GM23338 (cell line): Measurements from ENCODE around the gene ELOB. TPM values are rescaled to one million over a fixed set of nuclear protein-coding genes. Genes with fewer than 3 reads are reported as not detected.

ENCODE experiments used
- ATAC-seq: fragments of 200-7000 bp; cut with Tn5 transposase; 3 replicates; pipeline ENCODE4 v1.9.1; 2020
- DNase-seq: peaks from one replicate; pipeline ENCODE4 v3.0.0-alpha.2; 2015; ENCODE audit warnings: low spot score
- H2AFZ ChIP-seq: fragments of 200-600 bp; sonication (generic); 2 replicates; pipeline ENCODE4 v1.8.0; 2016; ENCODE audit warnings: antibody characterized with exemption, mild to moderate bottlenecking, moderate library complexity
- H3F3A ChIP-seq: fragments of 200-600 bp; sonication (generic); replicated peaks from 2 replicates; pipeline ENCODE4 v1.8.0; 2017; ENCODE audit warnings: antibody characterized with exemption, mixed run types, low read depth
- H3K27ac ChIP-seq: fragments of 200-600 bp; sonication (generic); 2 replicates; pipeline ENCODE4 v1.6.1; 2016; ENCODE audit warnings: low read depth
- H3K27me3 ChIP-seq: fragments of 200-600 bp; sonication (generic); 2 replicates; pipeline ENCODE4 v1.8.0; 2016; ENCODE audit warnings: mild to moderate bottlenecking, mixed run types, moderate library complexity; ENCODE audit not compliant: insufficient read depth
- H3K36me3 ChIP-seq: fragments of 200-600 bp; sonication (generic); 2 replicates; pipeline ENCODE4 v1.8.0; 2016; ENCODE audit warnings: mild to moderate bottlenecking; ENCODE audit not compliant: insufficient read depth
- H3K4me1 ChIP-seq: fragments of 200-600 bp; sonication (generic); 2 replicates; pipeline ENCODE4 v1.8.0; 2016; ENCODE audit warnings: mild to moderate bottlenecking, moderate library complexity; ENCODE audit not compliant: insufficient read depth
- H3K4me2 ChIP-seq: fragments of 200-600 bp; sonication (generic); 2 replicates; pipeline ENCODE4 v1.7.1; 2017; ENCODE audit warnings: mixed run types
- H3K4me3 ChIP-seq: fragments of 200-600 bp; sonication (generic); 2 replicates; pipeline ENCODE4 v1.6.1; 2016; ENCODE audit warnings: mixed run types
- H3K79me2 ChIP-seq: fragments of 200-600 bp; sonication (generic); replicated peaks from 2 replicates; pipeline ENCODE4 v1.8.0; 2017; ENCODE audit warnings: mild to moderate bottlenecking; ENCODE audit not compliant: insufficient read depth
- H3K9me2 ChIP-seq: fragments of 200-600 bp; sonication (generic); 2 replicates; pipeline ENCODE4 v1.8.0; 2017; ENCODE audit not compliant: insufficient read depth
- H4K20me1 ChIP-seq: fragments of 200-600 bp; sonication (generic); replicated peaks from 2 replicates; pipeline ENCODE4 v1.8.0; 2017; ENCODE audit warnings: mild to moderate bottlenecking; ENCODE audit not compliant: insufficient read depth
- H3K27ac Mint-ChIP-seq: 2 replicates; pipeline ENCODE4 v1.8.0; 2020; ENCODE audit warnings: inconsistent platforms, mild to moderate bottlenecking, moderate library complexity, mixed read lengths
- H3K27me3 Mint-ChIP-seq: 3 replicates; pipeline ENCODE4 v1.8.0; 2022; ENCODE audit warnings: low read depth, mild to moderate bottlenecking, moderate library complexity, mixed read lengths, inconsistent platforms; ENCODE audit not compliant: insufficient read depth, poor library complexity
- H3K36me3 Mint-ChIP-seq: 3 replicates; pipeline ENCODE4 v1.8.0; 2021; ENCODE audit warnings: low read depth, mild to moderate bottlenecking, inconsistent platforms, moderate library complexity, mixed read lengths
- H3K4me1 Mint-ChIP-seq: 3 replicates; pipeline ENCODE4 v1.8.0; 2020; ENCODE audit warnings: mild to moderate bottlenecking, inconsistent platforms, mixed read lengths
- H3K4me3 Mint-ChIP-seq: 3 replicates; pipeline ENCODE4 v1.8.0; 2021; ENCODE audit warnings: moderate library complexity, mild to moderate bottlenecking, inconsistent platforms, mixed read lengths
- H3K9me3 Mint-ChIP-seq: 3 replicates; pipeline ENCODE4 v1.8.0; 2020; ENCODE audit warnings: moderate library complexity, mild to moderate bottlenecking, inconsistent platforms, mixed read lengths
- CREB1 ChIP-seq: fragments of 250-450 bp; sonication (Bioruptor Pico); IDR thresholded peaks from 2 replicates; pipeline ENCODE4 v1.5.0; 2020; ENCODE audit warnings: low read depth, mild to moderate bottlenecking, moderate library complexity
- CTCF ChIP-seq, 2 experiments: fragments of 200-600 bp in 1 of 2; sonication (generic) in 1 of 2; conservative IDR thresholded peaks; 2 replicates each; pipeline versions ENCODE4 v1.5.1 to v1.6.1; 2016 to 2017; ENCODE audit warnings: antibody characterized with exemption in 2 of 2, low read depth in 2 of 2, mild to moderate bottlenecking in 2 of 2, moderate library complexity in 1 of 2
- ETS1 ChIP-seq: IDR thresholded peaks from 2 replicates; pipeline ENCODE4 v1.6.1; 2016; ENCODE audit warnings: antibody characterized with exemption
- EZH2 ChIP-seq: fragments of 200-600 bp; sonication (generic); IDR thresholded peaks from one replicate; pipeline ENCODE4 v1.8.0; 2017; ENCODE audit warnings: antibody characterized with exemption, mild to moderate bottlenecking, low read depth; ENCODE audit not compliant: unreplicated experiment
- EZH2phosphoT487 ChIP-seq: fragments of 200-600 bp; sonication (generic); IDR thresholded peaks from one replicate; pipeline ENCODE4 v1.8.1; 2018; ENCODE audit warnings: antibody characterized with exemption; ENCODE audit not compliant: unreplicated experiment
- JUNB ChIP-seq: IDR thresholded peaks from one replicate; pipeline ENCODE4 v1.6.1; 2016; ENCODE audit warnings: antibody characterized with exemption; ENCODE audit not compliant: unreplicated experiment
- NANOG ChIP-seq: IDR thresholded peaks from 2 replicates; pipeline ENCODE4 v1.6.1; 2016; ENCODE audit warnings: antibody characterized with exemption, borderline replicate concordance
- POLR2AphosphoS5 ChIP-seq: IDR thresholded peaks from 2 replicates; pipeline ENCODE4 v1.6.1; 2016; ENCODE audit warnings: antibody characterized with exemption, low read depth
- STAT1 ChIP-seq: IDR thresholded peaks from one replicate; pipeline ENCODE4 v1.6.1; 2016; ENCODE audit warnings: antibody characterized with exemption; ENCODE audit not compliant: unreplicated experiment
- ZNF114 ChIP-seq: fragments of 250-450 bp; sonication (Bioruptor Pico); IDR thresholded peaks from 2 replicates; pipeline ENCODE4 v1.5.0; 2020; ENCODE audit warnings: mild to moderate bottlenecking, moderate library complexity
- ZNF331 ChIP-seq: fragments of 250-450 bp; sonication (Bioruptor Pico); IDR thresholded peaks from 2 replicates; pipeline ENCODE4 v1.5.0; 2020; ENCODE audit warnings: low read depth, mild to moderate bottlenecking, moderate library complexity
- ZNF462 ChIP-seq: fragments of 250-450 bp; sonication (Bioruptor Pico); IDR thresholded peaks from 2 replicates; pipeline ENCODE4 v1.5.0; 2020; ENCODE audit warnings: mild to moderate bottlenecking, moderate library complexity
- polyA plus RNA-seq: library from polyadenylated mRNA; unstranded; fragments of >200 nt; fragmentation: Nextera tagmentation; extraction: Ambion mirVana; gene quantifications from 2 replicates; pipeline ENCODE4 v1.2.1, GENCODE V29; 2016
- total RNA-seq: library from RNA; depleted of rRNA; stranded (reverse); fragments of >200 nt; shearing (Covaris generic); gene quantifications from 2 replicates; pipeline ENCODE4 v1.2.3, GENCODE V29; 2014
- TF ChIP-seq, protein P1 (sequence below): IDR thresholded peaks from one replicate; pipeline ENCODE4 v1.6.1; 2018; ENCODE audit warnings: antibody characterized with exemption; ENCODE audit not compliant: unreplicated experiment

The ELOB gene
- total and polyA plus RNA-seq, 2 experiments from 2014 or later: 278 to 756 TPM

DNA sequence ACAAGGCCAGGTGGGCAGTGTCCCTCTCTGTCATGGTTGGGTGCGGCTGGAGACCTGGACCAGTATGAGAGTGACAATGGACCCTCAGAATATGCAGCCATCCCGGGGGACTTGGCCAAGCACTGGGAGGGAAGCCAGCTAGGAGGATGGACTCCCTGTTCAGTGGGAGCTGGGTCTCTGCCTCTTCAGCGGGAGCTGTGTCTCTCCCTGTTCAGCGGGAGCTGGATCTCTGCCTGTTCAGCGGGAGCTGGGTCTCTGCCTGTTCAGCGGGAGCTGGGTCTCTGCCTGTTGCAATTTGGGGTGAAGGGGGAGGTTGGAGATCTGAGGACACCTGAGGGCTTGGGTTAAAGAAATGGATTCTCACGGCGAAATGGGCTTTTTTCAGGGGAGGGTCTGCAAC lies 14.1 kb upstream of the ELOB start:
- Histone ChIP-seq H3K4me1 (no peaks in the 10 kb centered on the region), H3K36me3 (no peaks in the 10 kb centered on the region), H3K9me2 (no peaks in the 10 kb centered on the region), H3K4me3 (no peak overlapping the region), H4K20me1 (no peaks in the 10 kb centered on the region), H3K79me2 (no peaks in the 10 kb centered on the region), H3F3A (no peaks in the 10 kb centered on the region), H2AFZ (no peak overlapping the region), H3K4me2 (no peak overlapping the region), H3K27ac (no peak overlapping the region), H3K27me3 (peaks cover 5% of the 10 kb centered on the region)
- Mint-ChIP-seq H3K4me1 (peaks cover under 1% of the 10 kb centered on the region; the same call in 1 of the 3 replicates), H3K4me3 (no peak overlapping the region; the same call in 2 of the 3 replicates), H3K9me3 (no peaks in the 10 kb centered on the region), H3K27ac (no peak overlapping the region), H3K27me3 (peaks cover 14% of the 10 kb centered on the region), H3K36me3 (no peaks in the 10 kb centered on the region)
- no peak for TF ChIP-seq EZH2
- TF ChIP-seq STAT1: no peak
- no peak for TF ChIP-seq POLR2AphosphoS5
- TF ChIP-seq, protein P1, sequence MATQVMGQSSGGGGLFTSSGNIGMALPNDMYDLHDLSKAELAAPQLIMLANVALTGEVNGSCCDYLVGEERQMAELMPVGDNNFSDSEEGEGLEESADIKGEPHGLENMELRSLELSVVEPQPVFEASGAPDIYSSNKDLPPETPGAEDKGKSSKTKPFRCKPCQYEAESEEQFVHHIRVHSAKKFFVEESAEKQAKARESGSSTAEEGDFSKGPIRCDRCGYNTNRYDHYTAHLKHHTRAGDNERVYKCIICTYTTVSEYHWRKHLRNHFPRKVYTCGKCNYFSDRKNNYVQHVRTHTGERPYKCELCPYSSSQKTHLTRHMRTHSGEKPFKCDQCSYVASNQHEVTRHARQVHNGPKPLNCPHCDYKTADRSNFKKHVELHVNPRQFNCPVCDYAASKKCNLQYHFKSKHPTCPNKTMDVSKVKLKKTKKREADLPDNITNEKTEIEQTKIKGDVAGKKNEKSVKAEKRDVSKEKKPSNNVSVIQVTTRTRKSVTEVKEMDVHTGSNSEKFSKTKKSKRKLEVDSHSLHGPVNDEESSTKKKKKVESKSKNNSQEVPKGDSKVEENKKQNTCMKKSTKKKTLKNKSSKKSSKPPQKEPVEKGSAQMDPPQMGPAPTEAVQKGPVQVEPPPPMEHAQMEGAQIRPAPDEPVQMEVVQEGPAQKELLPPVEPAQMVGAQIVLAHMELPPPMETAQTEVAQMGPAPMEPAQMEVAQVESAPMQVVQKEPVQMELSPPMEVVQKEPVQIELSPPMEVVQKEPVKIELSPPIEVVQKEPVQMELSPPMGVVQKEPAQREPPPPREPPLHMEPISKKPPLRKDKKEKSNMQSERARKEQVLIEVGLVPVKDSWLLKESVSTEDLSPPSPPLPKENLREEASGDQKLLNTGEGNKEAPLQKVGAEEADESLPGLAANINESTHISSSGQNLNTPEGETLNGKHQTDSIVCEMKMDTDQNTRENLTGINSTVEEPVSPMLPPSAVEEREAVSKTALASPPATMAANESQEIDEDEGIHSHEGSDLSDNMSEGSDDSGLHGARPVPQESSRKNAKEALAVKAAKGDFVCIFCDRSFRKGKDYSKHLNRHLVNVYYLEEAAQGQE: no peak
- TF ChIP-seq CTCF (conservative IDR thresholded peaks at IDR 0.05; ENCODE audit: low read depth in 2 of 2): no peak
- TF ChIP-seq JUNB: no peak
- TF ChIP-seq CREB1 (CRISPR knock-in tag): no peak
- no peak for TF ChIP-seq ZNF114 (CRISPR knock-in tag)
- no peak for TF ChIP-seq ETS1
- TF ChIP-seq EZH2phosphoT487: no peak
- TF ChIP-seq ZNF331 (CRISPR knock-in tag): no peak
- no peak for TF ChIP-seq NANOG
- TF ChIP-seq ZNF462 (CRISPR knock-in tag): no peak
- DNase-seq (no peak), ATAC-seq (no peak)
